GM20000 (cell line): Measurements from ENCODE around the gene SHC3.

Experiments
- DNase-seq: peaks from one replicate; pipeline ENCODE4 v3.0.0; 2012; ENCODE audit warnings: low spot score
- TF ChIP-seq, protein P1 (sequence below): IDR thresholded peaks from 2 replicates; pipeline ENCODE4 v1.5.1; 2012; ENCODE audit warnings: mild to moderate bottlenecking, control low read depth; ENCODE audit errors: extremely low read depth, missing control alignments

SHC3 gene

DNA sequence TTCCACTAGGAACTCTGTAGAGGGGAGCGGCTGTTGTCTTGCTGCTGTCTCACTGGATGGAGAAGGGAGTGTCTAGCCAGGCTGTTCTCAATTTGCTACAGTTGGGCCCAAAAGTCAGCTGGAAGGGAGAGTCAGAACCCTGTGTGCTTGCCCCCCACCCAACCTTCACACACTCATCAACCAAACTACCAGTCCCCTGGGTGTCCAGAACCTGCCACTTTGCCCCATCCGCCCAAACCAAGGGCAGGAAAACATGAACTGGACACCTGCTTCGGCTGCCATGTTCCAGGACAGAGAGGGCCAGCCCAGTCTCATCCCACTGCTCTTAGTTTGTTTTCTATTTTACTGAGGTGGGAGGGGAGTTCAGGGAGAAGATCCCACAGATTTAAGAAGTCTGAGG is 105.2 kb downstream of the SHC3 start:
- TF ChIP-seq, protein P1, sequence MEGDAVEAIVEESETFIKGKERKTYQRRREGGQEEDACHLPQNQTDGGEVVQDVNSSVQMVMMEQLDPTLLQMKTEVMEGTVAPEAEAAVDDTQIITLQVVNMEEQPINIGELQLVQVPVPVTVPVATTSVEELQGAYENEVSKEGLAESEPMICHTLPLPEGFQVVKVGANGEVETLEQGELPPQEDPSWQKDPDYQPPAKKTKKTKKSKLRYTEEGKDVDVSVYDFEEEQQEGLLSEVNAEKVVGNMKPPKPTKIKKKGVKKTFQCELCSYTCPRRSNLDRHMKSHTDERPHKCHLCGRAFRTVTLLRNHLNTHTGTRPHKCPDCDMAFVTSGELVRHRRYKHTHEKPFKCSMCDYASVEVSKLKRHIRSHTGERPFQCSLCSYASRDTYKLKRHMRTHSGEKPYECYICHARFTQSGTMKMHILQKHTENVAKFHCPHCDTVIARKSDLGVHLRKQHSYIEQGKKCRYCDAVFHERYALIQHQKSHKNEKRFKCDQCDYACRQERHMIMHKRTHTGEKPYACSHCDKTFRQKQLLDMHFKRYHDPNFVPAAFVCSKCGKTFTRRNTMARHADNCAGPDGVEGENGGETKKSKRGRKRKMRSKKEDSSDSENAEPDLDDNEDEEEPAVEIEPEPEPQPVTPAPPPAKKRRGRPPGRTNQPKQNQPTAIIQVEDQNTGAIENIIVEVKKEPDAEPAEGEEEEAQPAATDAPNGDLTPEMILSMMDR: no peak
- DNase-seq: no peak

DNA sequence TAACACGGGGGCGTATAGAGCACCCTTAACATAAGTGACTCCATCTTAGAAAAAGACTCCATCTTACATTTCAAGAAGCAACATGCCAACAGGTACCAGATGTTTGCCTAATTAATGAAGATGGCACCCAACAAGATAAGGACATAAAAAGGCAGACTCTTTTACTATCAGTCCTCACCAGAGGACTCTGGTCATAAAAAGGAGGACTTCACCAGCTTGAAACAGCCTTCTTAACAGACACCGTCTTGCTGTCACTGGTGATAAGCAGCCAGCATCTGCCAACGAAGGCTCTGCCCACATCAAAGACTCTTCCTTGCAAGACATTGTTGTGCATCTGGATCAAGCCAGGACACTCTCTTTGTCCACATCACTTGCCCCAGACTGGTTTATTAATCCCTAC is 107.0 kb downstream of the SHC3 start:
- TF ChIP-seq, protein P1: no peak
- no peak for DNase-seq

DNA sequence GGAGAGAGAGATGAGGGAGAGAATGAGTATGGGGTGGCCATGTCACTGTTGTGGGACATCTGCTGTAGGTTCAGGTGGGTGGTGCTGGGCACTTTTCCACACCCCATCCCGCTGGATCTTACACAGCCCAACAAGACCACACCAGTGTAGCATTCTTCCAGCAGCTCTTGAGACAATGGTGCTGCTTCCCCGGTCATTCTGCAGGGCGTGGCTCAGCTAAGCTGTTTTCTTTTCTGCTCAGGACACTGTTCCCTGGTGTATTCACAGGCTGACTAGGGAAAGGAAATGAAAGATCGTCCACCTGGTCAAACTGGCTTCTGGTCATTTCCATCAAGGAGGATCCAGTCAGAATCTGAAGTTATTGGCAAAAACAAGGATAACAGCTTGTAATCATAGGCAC is 111.8 kb downstream of the SHC3 start:
- TF ChIP-seq, protein P1: no peak

DNA sequence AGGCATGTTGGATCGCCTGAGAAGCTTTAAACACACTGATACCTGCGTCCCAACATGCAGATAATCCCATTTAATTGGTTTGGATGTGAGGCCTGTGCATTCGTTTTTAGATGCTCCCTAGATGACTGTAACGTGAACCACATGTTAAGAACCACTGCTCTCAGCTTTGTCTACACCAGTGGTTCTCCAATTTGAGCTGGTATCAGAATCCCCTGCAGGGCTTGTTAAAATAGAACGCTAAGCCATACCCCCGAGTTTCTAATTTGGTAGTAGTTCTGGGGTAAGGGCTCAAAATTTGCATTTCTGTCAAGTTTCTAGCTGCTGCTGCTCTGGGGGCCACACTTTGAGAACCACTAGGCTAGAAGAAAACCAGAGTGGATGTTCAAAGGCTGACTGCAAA is 112.7 kb downstream of the SHC3 start:
- TF ChIP-seq, protein P1: no peak

More for the DNA sequence above, 111.8 kb downstream of the SHC3 start:
- no peak for DNase-seq

DNA sequence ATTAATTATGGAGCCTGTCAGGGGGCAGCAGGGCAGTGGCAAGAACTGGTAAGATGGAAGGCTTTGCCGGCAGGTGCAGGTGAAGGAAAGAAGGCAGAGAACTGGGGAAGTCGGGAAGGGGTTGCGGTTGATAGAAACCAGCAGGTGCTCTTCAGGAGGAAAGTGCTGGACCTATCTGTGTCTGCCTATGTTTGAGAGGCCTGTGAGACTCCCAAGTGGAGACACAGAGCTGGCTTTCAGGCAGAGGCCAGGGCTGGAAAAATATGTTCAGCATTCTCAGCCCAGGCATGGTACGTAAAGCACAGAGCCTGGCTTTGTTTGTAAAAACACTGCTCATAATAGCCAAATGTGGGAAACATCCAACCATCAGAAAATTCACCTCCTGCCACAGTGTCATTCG is 117.8 kb downstream of the SHC3 start:
- TF ChIP-seq, protein P1: no peak
- DNase-seq: no peak

More for the DNA sequence above, 112.7 kb downstream of the SHC3 start:
- DNase-seq: no peak

DNA sequence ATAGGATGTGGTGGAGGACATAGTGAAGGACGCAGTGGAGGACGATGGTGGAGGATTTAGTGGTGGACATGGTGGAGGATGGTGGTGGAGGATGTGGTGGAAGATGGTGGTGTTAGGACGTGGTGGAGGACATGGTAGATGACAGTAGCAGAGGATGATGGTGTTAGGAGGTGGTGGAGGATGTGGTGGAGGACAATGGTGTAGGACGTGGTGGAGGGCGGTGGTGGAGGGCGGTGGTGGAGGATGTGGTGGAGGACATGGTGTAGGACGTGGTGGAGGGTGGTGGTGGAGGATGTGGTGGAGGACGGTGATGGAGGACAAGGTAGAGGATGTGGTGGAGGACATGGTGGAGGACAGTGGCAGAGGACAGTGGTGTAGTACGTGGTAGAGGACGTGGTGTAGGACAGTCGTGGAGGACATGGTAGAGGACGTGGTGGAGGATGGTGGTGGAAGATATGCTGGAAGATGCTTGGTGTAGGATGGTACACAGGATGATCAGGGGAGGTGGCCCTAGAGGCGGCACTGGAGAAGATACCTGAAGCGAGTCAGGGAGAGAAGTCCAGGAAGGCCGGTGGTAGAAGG is 118.6 kb downstream of the SHC3 start:
- no peak for DNase-seq
- TF ChIP-seq, protein P1: no peak

DNA sequence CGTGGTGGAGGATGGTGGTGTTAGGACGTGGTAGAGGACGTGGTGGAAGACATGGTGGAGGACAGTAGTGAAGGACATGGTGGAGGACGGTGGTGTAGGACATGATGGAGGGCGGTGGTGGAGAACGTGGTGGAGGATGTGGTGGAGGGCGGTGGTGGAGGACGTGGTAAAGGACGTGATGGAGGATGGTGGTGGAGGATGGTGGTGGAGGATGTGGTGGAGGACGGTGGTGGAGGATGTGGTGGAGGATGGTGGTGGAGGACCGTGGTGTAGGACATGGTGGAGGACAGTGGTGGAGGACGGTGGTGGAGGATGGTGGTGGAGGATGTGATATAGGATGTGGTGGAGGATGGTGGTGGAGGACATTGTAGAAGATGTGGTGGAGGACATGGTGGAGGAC is 119.7 kb downstream of the SHC3 start:
- no peak for DNase-seq
- TF ChIP-seq, protein P1: no peak
